SIG-M5 (cell line): ENCODE measurements around the gene TUBA3C.

Experiments used
- DNase-seq: peaks from one replicate; lab custom pipeline; 2025; lab: John Stamatoyannopoulos, UW

The TUBA3C gene

DNA sequence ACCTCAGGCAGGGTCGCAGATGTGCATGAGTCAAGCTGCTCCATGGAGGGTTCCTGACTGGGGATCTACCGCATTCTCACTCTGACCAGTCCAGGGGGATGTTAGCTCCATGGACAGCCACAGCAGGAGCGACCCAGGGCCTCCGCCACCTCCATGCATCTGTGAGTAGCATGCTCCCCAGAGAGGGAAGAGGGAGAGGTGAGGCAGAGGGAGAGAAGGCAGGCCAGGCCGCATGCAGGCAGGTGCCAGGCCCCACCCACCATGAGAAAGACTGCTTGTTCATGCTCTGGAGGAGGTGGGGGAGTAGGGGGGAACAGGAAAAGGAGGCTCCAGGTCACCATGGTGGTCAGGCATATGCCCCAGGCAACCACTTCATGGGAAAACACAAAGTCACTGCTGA, 20.3 kb downstream of the TUBA3C start:
- DNase-seq = no peak

DNA sequence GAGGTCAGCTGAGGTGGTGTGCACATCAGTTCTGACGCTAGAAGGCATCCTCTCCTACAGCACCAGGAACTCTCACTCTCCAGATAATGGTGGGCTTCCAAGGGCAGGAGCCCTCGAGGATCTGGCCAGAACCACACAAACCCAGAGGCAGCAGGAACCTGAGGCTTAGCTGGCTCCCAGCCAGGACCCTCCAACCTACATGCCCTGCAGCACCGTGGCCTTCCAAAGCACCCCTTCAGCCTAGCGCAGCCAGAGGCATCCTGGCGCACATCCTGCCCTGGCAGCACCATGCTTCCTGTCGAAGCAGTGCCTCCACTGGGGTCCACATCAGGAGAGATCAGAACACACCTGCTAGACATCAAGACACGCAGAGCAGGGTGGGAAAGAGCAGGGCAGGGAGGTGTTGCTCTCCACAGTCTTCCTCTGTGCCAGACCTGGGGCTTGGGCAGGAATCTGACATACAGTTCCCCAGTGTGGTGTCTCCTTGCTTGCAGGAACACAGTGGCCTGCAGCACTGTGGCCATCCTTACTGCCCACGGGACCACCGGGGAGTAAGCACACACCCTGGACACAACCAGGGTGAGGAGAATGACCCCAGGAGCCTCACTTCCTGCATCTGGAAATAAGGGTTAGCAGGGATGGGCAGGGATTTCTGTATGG, 21.7 kb downstream of the TUBA3C start:
- no peak for DNase-seq

- DNase-seq = no peak
Measured at GRCh38 chr13:19159181-19159580, 22.4 kb downstream of the TUBA3C start.

- DNase-seq = no peak
Measured at GRCh38 chr13:19158526-19159174, 23.0 kb downstream of the TUBA3C start.

DNA sequence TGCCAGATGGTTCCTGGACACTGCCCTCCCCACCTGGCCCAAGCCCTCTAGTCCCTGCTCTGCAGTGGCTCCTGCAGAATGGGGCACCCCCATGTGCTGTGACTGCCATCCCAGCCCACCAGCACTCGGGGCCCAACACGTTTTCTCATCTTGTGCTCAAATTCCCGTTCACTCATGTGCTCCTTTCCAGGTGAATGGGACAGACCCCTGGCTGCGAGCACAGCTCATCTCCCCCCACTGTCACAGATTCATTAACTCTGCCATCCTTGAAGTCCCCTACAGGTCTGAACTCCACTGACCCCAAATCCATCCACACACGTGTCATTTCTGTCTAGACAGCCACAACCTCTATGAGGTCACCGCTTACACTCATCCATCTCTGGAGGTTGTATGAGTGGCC, 23.6 kb downstream of the TUBA3C start:
- no peak for DNase-seq

GRCh38 chr13:19157461-19157860, 24.2 kb downstream of the TUBA3C start:
- DNase-seq = no peak

GRCh38 chr13:19156013-19156825, 25.4 kb downstream of the TUBA3C start:
- no peak for DNase-seq

- no peak for DNase-seq
Measured at GRCh38 chr13:19155321-19155861, 26.2 kb downstream of the TUBA3C start.

GRCh38 chr13:19154843-19155242, 26.8 kb downstream of the TUBA3C start:
- no peak for DNase-seq

DNA sequence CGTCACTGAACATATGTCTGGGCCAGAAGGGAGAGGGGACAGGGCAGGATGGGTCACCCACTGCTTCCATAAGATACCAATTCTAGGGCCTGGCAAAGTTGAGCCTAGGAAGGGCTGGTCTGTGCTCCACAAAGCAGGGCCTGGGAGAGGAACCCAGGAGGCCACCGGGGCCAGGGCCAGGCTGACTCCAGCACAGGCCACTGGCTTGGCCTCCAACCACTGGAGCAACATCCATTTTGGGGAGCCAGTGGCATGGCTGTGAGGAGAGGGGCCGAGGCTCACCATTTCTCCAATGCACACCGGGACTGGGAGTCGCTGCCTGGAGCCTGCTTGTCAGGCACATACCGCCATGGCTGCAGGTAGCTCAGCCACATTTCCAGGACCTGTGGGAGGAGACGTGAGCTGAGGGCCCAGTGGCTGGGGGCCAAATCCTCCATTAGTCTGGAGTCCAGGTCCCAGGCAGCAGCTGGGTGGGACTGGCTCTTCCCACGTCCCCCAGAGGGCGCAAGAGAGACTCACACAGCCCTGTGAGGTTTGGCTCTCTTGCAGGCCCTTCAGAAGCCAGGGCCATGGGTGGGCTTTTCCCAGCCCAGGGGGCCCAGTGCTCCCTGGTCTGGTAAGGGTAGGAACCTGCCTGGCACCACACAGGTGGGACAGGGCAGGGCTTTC, 27.7 kb downstream of the TUBA3C start:
- no peak for DNase-seq

DNA sequence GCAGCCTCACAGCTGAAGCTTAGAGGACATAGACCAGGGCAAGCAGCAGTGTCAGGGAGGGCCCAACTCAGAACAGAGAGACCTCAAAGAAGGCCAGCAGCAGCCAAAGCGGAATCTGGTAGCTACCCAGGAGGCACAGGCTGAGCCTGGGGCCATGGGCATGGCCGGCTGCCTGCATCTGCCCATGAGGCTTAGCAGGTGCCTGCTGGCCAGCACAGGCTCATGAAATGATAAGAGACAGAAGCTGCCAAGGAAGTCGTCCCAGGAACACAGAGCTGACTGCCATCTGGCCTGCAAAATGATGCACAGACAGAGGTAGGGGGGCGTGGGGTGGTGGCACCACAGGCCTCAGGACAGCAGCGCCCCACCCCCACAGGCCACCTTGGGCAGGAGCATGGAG, 29.2 kb downstream of the TUBA3C start:
- no peak for DNase-seq

DNA sequence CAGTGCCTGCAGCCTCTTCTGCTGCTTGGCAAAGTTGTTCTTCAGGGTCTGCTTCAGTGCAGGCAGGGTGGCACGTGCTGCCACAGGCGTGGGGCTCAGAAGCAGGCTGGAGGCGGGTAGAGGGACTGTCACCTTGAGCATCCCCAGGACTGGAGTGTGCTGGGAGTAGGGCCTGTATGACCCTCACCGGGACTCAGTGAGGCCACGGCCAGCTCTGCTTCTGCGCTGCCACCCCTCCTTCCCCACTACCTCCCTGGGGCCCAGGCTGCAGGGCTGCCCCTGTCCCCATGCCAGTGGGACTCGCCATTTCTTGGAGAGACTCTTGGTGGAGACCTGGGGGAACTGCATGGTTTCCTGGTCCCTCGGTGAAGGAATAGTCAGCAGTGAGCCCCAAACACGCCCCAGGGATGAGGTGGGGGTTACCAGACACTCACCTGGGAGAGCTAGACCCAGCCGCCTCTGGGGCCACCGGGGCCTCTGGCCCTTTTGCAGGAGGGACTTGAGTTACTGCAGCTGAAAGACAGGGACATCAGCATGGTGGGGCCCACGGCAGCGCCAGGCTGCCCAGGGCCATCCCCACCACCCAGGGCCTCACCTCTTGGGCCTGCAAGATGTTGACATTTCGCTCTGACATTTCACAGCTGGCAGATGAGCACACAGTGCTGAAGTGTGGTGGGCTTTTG, 29.9 kb downstream of the TUBA3C start:
- no peak for DNase-seq

DNA sequence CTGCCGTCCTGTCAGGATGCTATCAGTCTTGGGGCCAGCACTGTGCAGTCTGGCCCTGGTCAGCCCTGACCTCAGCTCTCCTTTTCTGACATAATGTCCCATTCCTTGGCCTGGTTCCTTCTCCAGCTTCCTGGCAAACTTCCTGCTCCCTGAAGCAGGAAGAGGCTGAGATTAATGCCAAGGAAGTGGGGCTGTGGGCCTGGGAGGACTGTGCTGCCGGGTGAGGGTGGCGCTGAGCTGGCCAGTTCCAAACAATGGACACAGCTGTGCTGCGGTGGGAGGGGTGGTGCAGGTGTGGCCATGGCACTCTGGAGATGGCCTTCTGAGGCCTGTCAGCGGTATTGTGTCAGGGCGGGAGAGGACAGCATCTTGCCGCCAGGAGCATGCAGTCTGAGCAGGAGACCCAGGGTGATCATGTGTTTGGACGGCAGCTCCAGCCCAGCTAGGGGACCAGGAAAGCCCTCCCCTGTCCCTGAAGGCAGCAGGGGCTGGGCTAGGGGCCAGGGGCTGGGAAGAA, 30.9 kb downstream of the TUBA3C start:
- DNase-seq = no peak

DNA sequence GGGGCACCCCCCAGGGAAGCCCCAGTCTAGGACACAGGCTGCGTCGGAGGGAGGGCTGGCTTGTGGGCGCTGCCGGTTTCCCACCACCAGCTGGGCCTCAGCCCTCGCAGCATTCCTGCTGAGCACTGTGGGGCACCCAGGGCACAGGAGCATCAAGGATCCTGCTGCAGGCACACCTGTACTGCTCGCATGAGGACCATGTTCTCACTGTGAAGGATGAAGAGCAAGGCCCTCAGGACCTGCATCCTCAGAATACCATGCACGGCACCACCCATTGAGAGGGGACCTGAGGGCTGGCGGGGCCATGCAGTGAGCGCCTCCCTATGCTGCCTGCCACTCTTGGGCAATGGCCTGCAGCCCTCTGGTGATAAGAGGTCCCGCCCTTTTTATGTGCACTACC, 31.4 kb downstream of the TUBA3C start:
- DNase-seq = no peak

DNA sequence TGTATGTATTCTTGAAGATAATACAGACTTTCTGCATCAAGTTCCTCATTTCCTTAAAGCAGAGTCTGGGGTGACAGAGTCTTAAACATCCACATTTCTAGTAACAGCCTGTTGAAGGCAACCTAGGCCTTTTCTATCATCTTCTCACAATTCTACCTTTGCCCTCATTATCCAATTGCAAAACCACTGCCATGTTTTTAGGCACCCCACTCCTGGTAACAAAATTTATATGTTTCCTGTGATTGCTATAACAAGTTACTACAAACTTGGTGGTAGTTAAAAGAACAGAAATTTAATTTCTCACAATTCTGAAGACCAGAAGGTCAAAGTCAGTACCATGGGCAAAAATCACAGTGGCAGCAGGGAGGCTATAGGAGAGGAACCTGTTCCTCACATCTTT, 33.1 kb downstream of the TUBA3C start:
- DNase-seq = no peak
